OCI-LY7 (cell line): Measurements from ENCODE around the gene FBLN5.

Source experiments
- EZH2phosphoT487 ChIP-seq: fragments of 200-600 bp; sonication (generic); IDR thresholded peaks from 2 replicates; pipeline ENCODE4 v1.6.1; 2018; ENCODE audit warnings: low read depth, borderline replicate concordance, mild to moderate bottlenecking, mixed run types, antibody characterized with exemption, low read length, moderate library complexity, mixed read lengths
- TF ChIP-seq, protein P1 (sequence below): fragments of 200-600 bp; sonication (generic); conservative IDR thresholded peaks from 2 replicates; pipeline ENCODE4 v1.5.1; 2014; ENCODE audit warnings: mild to moderate bottlenecking, antibody characterized with exemption, low read length, moderate library complexity, mixed read lengths

DNA sequence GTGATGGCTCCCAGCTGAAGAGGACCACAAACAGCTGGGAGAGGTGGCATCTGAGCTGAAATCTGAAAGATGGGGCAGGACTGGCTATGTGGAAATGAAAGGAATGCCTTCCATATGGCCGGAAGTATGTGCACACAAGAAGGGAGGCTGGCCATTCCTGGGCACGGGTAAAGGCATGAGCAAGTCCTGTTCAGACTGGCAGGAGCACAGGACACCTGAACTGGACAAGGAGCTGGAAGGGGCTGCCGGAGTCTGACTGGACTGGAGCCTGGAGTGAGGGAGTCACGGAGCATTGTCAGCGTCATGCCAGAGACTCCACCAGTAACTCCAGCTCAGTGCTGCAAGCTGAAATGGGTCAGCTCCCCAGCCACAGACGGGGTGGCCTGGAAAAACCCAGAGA lies 68.3 kb downstream of the FBLN5 start:
- TF ChIP-seq, protein P1, sequence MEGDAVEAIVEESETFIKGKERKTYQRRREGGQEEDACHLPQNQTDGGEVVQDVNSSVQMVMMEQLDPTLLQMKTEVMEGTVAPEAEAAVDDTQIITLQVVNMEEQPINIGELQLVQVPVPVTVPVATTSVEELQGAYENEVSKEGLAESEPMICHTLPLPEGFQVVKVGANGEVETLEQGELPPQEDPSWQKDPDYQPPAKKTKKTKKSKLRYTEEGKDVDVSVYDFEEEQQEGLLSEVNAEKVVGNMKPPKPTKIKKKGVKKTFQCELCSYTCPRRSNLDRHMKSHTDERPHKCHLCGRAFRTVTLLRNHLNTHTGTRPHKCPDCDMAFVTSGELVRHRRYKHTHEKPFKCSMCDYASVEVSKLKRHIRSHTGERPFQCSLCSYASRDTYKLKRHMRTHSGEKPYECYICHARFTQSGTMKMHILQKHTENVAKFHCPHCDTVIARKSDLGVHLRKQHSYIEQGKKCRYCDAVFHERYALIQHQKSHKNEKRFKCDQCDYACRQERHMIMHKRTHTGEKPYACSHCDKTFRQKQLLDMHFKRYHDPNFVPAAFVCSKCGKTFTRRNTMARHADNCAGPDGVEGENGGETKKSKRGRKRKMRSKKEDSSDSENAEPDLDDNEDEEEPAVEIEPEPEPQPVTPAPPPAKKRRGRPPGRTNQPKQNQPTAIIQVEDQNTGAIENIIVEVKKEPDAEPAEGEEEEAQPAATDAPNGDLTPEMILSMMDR = no peak
- TF ChIP-seq EZH2phosphoT487 = no peak
